K562 (cell line): Measurements from ENCODE around the gene ITPR1. TPM values are rescaled to one million over a fixed set of nuclear protein-coding genes. Genes with fewer than 3 reads are reported as not detected.
A peak's percentile ranks its signal among the peaks of the same experiment; 100 is the strongest.

Source experiments
- ARID1B ChIP-seq: fragments of 450-650 bp; IDR thresholded peaks from 2 replicates; pipeline ENCODE4 v1.6.1; 2016; ENCODE audit warnings: antibody characterized with exemption, mild to moderate bottlenecking, inconsistent platforms
- BRCA1 ChIP-seq, 2 experiments: fragments of 450-650 bp in 1 of 2; sonication (generic) in 1 of 2; formaldehyde crosslinking in 1 of 2; IDR thresholded peaks; 2 replicates each; pipeline versions ENCODE4 v1.5.0 to v1.6.1; 2017 to 2020; ENCODE audit warnings: mild to moderate bottlenecking in 1 of 2, missing genetic modification reagents in 1 of 2
- CXXC5 ChIP-seq: fragments of 250-450 bp; sonication (Bioruptor Pico); IDR thresholded peaks from 2 replicates; pipeline ENCODE4 v1.8.0; 2022; ENCODE audit warnings: inconsistent platforms, mild to moderate bottlenecking, moderate library complexity
- DPF2 ChIP-seq: fragments of 450-650 bp; IDR thresholded peaks from 2 replicates; pipeline ENCODE4 v1.6.1; 2016
- POLR2G ChIP-seq: fragments of 200-400 bp; formaldehyde crosslinking; IDR thresholded peaks from 2 replicates; pipeline ENCODE4 v1.6.1; 2017; ENCODE audit warnings: low read depth, mild to moderate bottlenecking, antibody characterized with exemption, low read length, moderate library complexity
- RB1 ChIP-seq: fragments of 450-650 bp; IDR thresholded peaks from 2 replicates; pipeline ENCODE4 v1.6.1; 2017; ENCODE audit warnings: low read depth, mild to moderate bottlenecking
- TCF3 ChIP-seq: sonication (generic); formaldehyde crosslinking; IDR thresholded peaks from 2 replicates; pipeline ENCODE4 v1.4.0; 2020; ENCODE audit warnings: mild to moderate bottlenecking, missing genetic modification reagents
- ZC3H4 ChIP-seq: sonication (generic); formaldehyde crosslinking; IDR thresholded peaks from 2 replicates; pipeline ENCODE4 v1.9.0; 2021; ENCODE audit warnings: missing genetic modification reagents, borderline replicate concordance
- ZNF282 ChIP-seq: sonication (generic); formaldehyde crosslinking; IDR thresholded peaks from 2 replicates; pipeline ENCODE4 v1.8.1; 2023; ENCODE audit warnings: missing genetic modification reagents
- polyA plus RNA-seq, 8 experiments: library from polyadenylated mRNA; depleted of rRNA in 4 of 8; stranded (reverse) in 5 of 8; unstranded in 3 of 8; fragments of >200 nt; fragmentation: Nextera tagmentation in 2 of 8; fragmentation: Illumina TruSeq in 1 of 8; extraction: Ambion mirVana in 2 of 8; extraction: Trizol in 1 of 8; gene quantifications; 2 replicates each; pipeline versions ENCODE4 v1.2.1 to v1.2.3, GENCODE V29; 2011 to 2014; ENCODE audit warnings: inconsistent platforms in 1 of 8, missing spikeins in 1 of 8
- total RNA-seq, 7 experiments: library from RNA; depleted of rRNA in 6 of 7; stranded (reverse); fragments of >200 nt in 6 of 7; fragmentation: Illumina TruSeq in 2 of 7; extraction: Trizol in 2 of 7; gene quantifications; 2 replicates each; pipeline versions ENCODE4 v1.2.1 to v1.2.3, GENCODE V29; 2011 to 2021; ENCODE audit warnings: low replicate concordance in 1 of 7
- TF ChIP-seq, protein P1 (sequence below): fragments of 200-600 bp; sonication (generic); IDR thresholded peaks from one replicate; pipeline ENCODE4 v1.6.1; 2012; ENCODE audit warnings: mild to moderate bottlenecking, low read depth, low read length, inconsistent platforms
- TF ChIP-seq, protein P2 (sequence below): fragments of 250-450 bp; sonication (Bioruptor Pico); IDR thresholded peaks from 2 replicates; pipeline ENCODE4 v1.8.0; 2021; ENCODE audit warnings: mild to moderate bottlenecking, moderate library complexity
- TF ChIP-seq, protein P3 (sequence below): fragments of 450-650 bp; IDR thresholded peaks from 2 replicates; pipeline ENCODE4 v1.6.1; 2017; ENCODE audit warnings: antibody characterized with exemption, mild to moderate bottlenecking

The ITPR1 gene
- total and polyA plus RNA-seq, 9 of the 15 experiments (the other 6 are each of a cell fraction or from before 2014, with no cell fraction given) = 22.4 to 40.0 (median 27.4) TPM

DNA sequence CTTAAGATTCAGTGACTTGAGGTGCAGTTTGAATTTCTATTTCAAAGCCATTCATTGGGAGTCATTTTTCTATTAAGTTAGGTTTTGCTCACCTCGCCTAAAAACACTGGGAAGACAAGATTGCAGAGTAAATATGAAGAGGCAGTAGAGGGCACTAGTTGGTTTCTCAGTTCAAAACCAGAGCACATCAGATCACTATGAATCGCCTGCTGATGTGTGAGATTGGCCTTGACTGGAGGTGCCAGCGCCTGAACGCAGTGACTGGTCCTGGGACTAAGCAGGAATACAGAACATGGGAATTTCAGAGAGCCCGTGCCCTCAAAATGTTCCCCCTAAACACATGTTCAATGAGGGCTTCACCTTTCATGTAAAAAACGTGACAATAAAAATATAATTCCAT lies 229.0 kb downstream of the ITPR1 start (continued):
- TF ChIP-seq RB1 = 0 out of 2 replicates have a peak, but pooled peaks have one; percentile 40
- TF ChIP-seq, protein P1, sequence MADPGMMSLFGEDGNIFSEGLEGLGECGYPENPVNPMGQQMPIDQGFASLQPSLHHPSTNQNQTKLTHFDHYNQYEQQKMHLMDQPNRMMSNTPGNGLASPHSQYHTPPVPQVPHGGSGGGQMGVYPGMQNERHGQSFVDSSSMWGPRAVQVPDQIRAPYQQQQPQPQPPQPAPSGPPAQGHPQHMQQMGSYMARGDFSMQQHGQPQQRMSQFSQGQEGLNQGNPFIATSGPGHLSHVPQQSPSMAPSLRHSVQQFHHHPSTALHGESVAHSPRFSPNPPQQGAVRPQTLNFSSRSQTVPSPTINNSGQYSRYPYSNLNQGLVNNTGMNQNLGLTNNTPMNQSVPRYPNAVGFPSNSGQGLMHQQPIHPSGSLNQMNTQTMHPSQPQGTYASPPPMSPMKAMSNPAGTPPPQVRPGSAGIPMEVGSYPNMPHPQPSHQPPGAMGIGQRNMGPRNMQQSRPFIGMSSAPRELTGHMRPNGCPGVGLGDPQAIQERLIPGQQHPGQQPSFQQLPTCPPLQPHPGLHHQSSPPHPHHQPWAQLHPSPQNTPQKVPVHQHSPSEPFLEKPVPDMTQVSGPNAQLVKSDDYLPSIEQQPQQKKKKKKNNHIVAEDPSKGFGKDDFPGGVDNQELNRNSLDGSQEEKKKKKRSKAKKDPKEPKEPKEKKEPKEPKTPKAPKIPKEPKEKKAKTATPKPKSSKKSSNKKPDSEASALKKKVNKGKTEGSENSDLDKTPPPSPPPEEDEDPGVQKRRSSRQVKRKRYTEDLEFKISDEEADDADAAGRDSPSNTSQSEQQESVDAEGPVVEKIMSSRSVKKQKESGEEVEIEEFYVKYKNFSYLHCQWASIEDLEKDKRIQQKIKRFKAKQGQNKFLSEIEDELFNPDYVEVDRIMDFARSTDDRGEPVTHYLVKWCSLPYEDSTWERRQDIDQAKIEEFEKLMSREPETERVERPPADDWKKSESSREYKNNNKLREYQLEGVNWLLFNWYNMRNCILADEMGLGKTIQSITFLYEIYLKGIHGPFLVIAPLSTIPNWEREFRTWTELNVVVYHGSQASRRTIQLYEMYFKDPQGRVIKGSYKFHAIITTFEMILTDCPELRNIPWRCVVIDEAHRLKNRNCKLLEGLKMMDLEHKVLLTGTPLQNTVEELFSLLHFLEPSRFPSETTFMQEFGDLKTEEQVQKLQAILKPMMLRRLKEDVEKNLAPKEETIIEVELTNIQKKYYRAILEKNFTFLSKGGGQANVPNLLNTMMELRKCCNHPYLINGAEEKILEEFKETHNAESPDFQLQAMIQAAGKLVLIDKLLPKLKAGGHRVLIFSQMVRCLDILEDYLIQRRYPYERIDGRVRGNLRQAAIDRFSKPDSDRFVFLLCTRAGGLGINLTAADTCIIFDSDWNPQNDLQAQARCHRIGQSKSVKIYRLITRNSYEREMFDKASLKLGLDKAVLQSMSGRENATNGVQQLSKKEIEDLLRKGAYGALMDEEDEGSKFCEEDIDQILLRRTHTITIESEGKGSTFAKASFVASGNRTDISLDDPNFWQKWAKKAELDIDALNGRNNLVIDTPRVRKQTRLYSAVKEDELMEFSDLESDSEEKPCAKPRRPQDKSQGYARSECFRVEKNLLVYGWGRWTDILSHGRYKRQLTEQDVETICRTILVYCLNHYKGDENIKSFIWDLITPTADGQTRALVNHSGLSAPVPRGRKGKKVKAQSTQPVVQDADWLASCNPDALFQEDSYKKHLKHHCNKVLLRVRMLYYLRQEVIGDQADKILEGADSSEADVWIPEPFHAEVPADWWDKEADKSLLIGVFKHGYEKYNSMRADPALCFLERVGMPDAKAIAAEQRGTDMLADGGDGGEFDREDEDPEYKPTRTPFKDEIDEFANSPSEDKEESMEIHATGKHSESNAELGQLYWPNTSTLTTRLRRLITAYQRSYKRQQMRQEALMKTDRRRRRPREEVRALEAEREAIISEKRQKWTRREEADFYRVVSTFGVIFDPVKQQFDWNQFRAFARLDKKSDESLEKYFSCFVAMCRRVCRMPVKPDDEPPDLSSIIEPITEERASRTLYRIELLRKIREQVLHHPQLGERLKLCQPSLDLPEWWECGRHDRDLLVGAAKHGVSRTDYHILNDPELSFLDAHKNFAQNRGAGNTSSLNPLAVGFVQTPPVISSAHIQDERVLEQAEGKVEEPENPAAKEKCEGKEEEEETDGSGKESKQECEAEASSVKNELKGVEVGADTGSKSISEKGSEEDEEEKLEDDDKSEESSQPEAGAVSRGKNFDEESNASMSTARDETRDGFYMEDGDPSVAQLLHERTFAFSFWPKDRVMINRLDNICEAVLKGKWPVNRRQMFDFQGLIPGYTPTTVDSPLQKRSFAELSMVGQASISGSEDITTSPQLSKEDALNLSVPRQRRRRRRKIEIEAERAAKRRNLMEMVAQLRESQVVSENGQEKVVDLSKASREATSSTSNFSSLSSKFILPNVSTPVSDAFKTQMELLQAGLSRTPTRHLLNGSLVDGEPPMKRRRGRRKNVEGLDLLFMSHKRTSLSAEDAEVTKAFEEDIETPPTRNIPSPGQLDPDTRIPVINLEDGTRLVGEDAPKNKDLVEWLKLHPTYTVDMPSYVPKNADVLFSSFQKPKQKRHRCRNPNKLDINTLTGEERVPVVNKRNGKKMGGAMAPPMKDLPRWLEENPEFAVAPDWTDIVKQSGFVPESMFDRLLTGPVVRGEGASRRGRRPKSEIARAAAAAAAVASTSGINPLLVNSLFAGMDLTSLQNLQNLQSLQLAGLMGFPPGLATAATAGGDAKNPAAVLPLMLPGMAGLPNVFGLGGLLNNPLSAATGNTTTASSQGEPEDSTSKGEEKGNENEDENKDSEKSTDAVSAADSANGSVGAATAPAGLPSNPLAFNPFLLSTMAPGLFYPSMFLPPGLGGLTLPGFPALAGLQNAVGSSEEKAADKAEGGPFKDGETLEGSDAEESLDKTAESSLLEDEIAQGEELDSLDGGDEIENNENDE = no peak
- no peak for TF ChIP-seq ZC3H4 (CRISPR knock-in tag)
- TF ChIP-seq ZNF282 (CRISPR knock-in tag) = no peak
- TF ChIP-seq, protein P2, sequence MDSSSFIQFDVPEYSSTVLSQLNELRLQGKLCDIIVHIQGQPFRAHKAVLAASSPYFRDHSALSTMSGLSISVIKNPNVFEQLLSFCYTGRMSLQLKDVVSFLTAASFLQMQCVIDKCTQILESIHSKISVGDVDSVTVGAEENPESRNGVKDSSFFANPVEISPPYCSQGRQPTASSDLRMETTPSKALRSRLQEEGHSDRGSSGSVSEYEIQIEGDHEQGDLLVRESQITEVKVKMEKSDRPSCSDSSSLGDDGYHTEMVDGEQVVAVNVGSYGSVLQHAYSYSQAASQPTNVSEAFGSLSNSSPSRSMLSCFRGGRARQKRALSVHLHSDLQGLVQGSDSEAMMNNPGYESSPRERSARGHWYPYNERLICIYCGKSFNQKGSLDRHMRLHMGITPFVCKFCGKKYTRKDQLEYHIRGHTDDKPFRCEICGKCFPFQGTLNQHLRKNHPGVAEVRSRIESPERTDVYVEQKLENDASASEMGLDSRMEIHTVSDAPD (CRISPR knock-in tag) = no peak
- no peak for TF ChIP-seq BRCA1 (IDR thresholded peaks at IDR 0.05)
- TF ChIP-seq BRCA1 (CRISPR knock-in tag; IDR thresholded peaks at IDR 0.05) = no peak
- TF ChIP-seq DPF2 = 0 out of 2 replicates have a peak, but pooled peaks have one; percentile 28
- TF ChIP-seq CXXC5 (CRISPR knock-in tag) = 0 out of 2 replicates have a peak, but pooled peaks have one; percentile 17
- TF ChIP-seq ARID1B = peak; percentile 57; the same call in 1 of the 2 replicates
- TF ChIP-seq, protein P3, sequence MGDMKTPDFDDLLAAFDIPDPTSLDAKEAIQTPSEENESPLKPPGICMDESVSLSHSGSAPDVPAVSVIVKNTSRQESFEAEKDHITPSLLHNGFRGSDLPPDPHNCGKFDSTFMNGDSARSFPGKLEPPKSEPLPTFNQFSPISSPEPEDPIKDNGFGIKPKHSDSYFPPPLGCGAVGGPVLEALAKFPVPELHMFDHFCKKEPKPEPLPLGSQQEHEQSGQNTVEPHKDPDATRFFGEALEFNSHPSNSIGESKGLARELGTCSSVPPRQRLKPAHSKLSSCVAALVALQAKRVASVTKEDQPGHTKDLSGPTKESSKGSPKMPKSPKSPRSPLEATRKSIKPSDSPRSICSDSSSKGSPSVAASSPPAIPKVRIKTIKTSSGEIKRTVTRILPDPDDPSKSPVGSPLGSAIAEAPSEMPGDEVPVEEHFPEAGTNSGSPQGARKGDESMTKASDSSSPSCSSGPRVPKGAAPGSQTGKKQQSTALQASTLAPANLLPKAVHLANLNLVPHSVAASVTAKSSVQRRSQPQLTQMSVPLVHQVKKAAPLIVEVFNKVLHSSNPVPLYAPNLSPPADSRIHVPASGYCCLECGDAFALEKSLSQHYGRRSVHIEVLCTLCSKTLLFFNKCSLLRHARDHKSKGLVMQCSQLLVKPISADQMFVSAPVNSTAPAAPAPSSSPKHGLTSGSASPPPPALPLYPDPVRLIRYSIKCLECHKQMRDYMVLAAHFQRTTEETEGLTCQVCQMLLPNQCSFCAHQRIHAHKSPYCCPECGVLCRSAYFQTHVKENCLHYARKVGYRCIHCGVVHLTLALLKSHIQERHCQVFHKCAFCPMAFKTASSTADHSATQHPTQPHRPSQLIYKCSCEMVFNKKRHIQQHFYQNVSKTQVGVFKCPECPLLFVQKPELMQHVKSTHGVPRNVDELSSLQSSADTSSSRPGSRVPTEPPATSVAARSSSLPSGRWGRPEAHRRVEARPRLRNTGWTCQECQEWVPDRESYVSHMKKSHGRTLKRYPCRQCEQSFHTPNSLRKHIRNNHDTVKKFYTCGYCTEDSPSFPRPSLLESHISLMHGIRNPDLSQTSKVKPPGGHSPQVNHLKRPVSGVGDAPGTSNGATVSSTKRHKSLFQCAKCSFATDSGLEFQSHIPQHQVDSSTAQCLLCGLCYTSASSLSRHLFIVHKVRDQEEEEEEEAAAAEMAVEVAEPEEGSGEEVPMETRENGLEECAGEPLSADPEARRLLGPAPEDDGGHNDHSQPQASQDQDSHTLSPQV = peak; percentile 86
- no peak for TF ChIP-seq POLR2G
- peak; percentile 41; the same call in 1 of the 2 replicates for TF ChIP-seq TCF3 (CRISPR knock-in tag)
